ENCODE measurements around the gene HTRA1. TPM values are rescaled to one million over a fixed set of nuclear protein-coding genes. Genes with fewer than 3 reads are reported as not detected.

The HTRA1 gene
- total RNA-seq, 1 experiment from 2014 or later: 32.8 TPM

DNA sequence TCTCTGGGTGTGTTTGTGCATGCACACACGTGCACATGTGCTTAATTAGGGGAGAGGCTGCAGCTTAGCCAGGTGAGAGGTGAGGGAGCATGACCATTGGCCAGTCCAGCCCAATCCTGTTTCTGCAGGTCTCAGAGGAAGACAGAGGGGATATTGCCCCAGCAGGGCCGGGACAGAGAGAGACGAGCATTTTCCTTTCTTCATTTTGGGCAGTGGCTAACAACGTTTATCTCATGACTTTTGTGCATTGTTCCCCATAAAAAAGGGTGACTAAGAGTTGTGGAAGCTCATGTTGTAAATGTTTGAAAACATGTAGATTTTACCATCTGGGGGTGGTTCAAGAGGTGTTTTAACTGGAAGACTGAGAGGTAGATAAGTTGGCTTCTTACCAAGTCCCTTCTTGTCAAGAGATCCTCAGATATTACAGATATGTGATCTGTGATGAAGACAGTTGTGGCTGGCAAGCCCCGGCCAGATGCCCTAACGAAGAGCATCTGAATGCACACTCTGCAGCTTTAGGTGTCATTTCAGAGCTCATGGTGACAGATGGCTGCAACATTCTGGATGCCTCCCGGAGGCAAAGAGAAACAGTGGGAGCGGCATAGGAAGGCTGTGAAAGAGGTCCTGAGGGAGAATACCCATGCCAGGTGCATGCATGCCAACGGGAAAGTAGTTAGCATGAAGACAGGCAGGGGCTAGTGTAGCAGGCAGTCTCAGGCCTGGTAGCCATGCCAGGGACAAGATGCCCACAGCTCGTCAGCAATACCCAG, 82.5 kb downstream of the HTRA1 start:
- ATAC-seq (no peak), DNase-seq (ENCODE audit: low read depth, low spot score) (no peak)
- no TSS peak for BruUV-seq (replicated peaks)
- Histone ChIP-seq H3K27me3 (ENCODE audit: control insufficient read depth, insufficient read depth, low read length) (peaks cover 6% of the 10 kb centered on the region; the same call in 1 of the 2 replicates), H3K36me3 (ENCODE audit: control insufficient read depth, insufficient read depth, low read length) (no peaks in the 10 kb centered on the region), H3K27ac (ENCODE audit: low read length) (no peak overlapping the region), H3K9me3 (ENCODE audit: control insufficient read depth, insufficient read depth, low read depth, low read length) (no peaks in the 10 kb centered on the region), H3K4me3 (ENCODE audit: low read depth in 2 of 2, low read length in 2 of 2) (no peak overlapping the region), H3K4me1 (ENCODE audit: control insufficient read depth, insufficient read depth, low read length) (no peaks in the 10 kb centered on the region)
- intact Hi-C loops (cut with micrococcal nuclease; ENCODE audit: unreplicated experiment): no loop called here
- in situ Hi-C loops (cut with HindIII; ENCODE audit: low pct_unique_long_range_greater_than_20kb, low sequenced_read_pairs): no loop called here
- ChIA-PET CTCF (no interaction called here), POLR2A (no interaction called here)
- TF ChIP-seq, protein P1, sequence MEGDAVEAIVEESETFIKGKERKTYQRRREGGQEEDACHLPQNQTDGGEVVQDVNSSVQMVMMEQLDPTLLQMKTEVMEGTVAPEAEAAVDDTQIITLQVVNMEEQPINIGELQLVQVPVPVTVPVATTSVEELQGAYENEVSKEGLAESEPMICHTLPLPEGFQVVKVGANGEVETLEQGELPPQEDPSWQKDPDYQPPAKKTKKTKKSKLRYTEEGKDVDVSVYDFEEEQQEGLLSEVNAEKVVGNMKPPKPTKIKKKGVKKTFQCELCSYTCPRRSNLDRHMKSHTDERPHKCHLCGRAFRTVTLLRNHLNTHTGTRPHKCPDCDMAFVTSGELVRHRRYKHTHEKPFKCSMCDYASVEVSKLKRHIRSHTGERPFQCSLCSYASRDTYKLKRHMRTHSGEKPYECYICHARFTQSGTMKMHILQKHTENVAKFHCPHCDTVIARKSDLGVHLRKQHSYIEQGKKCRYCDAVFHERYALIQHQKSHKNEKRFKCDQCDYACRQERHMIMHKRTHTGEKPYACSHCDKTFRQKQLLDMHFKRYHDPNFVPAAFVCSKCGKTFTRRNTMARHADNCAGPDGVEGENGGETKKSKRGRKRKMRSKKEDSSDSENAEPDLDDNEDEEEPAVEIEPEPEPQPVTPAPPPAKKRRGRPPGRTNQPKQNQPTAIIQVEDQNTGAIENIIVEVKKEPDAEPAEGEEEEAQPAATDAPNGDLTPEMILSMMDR (IDR thresholded peaks at IDR 0.05): no peak
- TF ChIP-seq SIN3A (IDR thresholded peaks at IDR 0.05; ENCODE audit: borderline replicate concordance, insufficient read depth, low read depth, low read length): no peak
- TF ChIP-seq, protein P2, sequence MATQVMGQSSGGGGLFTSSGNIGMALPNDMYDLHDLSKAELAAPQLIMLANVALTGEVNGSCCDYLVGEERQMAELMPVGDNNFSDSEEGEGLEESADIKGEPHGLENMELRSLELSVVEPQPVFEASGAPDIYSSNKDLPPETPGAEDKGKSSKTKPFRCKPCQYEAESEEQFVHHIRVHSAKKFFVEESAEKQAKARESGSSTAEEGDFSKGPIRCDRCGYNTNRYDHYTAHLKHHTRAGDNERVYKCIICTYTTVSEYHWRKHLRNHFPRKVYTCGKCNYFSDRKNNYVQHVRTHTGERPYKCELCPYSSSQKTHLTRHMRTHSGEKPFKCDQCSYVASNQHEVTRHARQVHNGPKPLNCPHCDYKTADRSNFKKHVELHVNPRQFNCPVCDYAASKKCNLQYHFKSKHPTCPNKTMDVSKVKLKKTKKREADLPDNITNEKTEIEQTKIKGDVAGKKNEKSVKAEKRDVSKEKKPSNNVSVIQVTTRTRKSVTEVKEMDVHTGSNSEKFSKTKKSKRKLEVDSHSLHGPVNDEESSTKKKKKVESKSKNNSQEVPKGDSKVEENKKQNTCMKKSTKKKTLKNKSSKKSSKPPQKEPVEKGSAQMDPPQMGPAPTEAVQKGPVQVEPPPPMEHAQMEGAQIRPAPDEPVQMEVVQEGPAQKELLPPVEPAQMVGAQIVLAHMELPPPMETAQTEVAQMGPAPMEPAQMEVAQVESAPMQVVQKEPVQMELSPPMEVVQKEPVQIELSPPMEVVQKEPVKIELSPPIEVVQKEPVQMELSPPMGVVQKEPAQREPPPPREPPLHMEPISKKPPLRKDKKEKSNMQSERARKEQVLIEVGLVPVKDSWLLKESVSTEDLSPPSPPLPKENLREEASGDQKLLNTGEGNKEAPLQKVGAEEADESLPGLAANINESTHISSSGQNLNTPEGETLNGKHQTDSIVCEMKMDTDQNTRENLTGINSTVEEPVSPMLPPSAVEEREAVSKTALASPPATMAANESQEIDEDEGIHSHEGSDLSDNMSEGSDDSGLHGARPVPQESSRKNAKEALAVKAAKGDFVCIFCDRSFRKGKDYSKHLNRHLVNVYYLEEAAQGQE (IDR thresholded peaks at IDR 0.05; ENCODE audit: insufficient read depth in 1 of 2, low read depth in 2 of 2, low read length in 1 of 2): no peak
- no peak for TF ChIP-seq POLR2AphosphoS5 (IDR thresholded peaks at IDR 0.05; ENCODE audit: low read depth, low read length)
- TF ChIP-seq TCF7L2 (IDR thresholded peaks at IDR 0.05; ENCODE audit: low read depth, low read length): no peak

DNA sequence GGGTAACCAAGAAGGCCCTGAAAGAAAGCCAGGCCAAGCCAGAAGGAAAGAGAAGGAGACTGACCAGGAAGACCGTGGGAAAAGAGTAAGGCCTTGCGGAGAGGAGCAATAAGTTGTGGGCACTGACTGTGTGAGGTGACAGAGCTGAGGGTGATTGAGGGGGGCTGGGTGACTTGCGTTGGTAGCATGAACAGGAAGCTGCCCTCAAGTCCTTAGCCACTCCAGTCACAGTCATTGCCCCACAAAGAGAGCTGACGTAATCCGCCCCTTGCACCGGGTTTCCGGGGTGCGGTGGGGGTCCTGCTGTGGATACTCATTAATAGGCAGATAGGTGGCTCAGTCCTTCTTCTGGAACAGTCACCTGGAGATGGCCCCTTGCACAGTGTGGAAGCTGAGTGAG, 83.1 kb downstream of the HTRA1 start:
- in situ Hi-C loops (cut with HindIII; ENCODE audit: low pct_unique_long_range_greater_than_20kb, low sequenced_read_pairs) (no loop called here), intact Hi-C loops (cut with micrococcal nuclease; ENCODE audit: unreplicated experiment) (no loop called here)
- ChIA-PET CTCF (interaction anchor here (0.6 kb wide), 1 partner anchor 68 kb away, joined by 6 read pairs; no protein-coding TSS in a partner anchor), POLR2A (interaction anchor here (0.6 kb wide), 1 partner anchor 1872 kb away, joined by 5 read pairs; no protein-coding TSS in a partner anchor)
- Histone ChIP-seq H3K36me3 (ENCODE audit: control insufficient read depth, insufficient read depth, low read length) (no peaks in the 10 kb centered on the region), H3K4me1 (ENCODE audit: control insufficient read depth, insufficient read depth, low read length) (no peaks in the 10 kb centered on the region), H3K9me3 (ENCODE audit: control insufficient read depth, insufficient read depth, low read depth, low read length) (no peaks in the 10 kb centered on the region), H3K27ac (ENCODE audit: low read length) (no peak overlapping the region), H3K4me3 (ENCODE audit: low read depth in 2 of 2, low read length in 2 of 2) (no peak overlapping the region), H3K27me3 (ENCODE audit: control insufficient read depth, insufficient read depth, low read length) (peaks cover 6% of the 10 kb centered on the region; the same call in 1 of the 2 replicates)
- TF ChIP-seq, protein P2 (IDR thresholded peaks at IDR 0.05; ENCODE audit: insufficient read depth in 1 of 2, low read depth in 2 of 2, low read length in 1 of 2): no peak
- no peak for TF ChIP-seq TCF7L2 (IDR thresholded peaks at IDR 0.05; ENCODE audit: low read depth, low read length)
- TF ChIP-seq, protein P1 (IDR thresholded peaks at IDR 0.05): no peak
- no TSS peak for BruUV-seq (replicated peaks)
- DNase-seq (ENCODE audit: low read depth, low spot score): no peak
- no peak for ATAC-seq
